Erythroblast (primary cell): ENCODE data around the gene TPP1.

Experiments used
- GATA1 ChIP-seq: IDR thresholded peaks from 2 replicates; pipeline ENCODE4 v1.6.1; 2011; ENCODE audit warnings: low read depth, mild to moderate bottlenecking, control low read depth, low read length, moderate library complexity
- POLR2A ChIP-seq: IDR thresholded peaks from 2 replicates; pipeline ENCODE4 v1.6.1; 2011; ENCODE audit warnings: mild to moderate bottlenecking, low read length

DNA sequence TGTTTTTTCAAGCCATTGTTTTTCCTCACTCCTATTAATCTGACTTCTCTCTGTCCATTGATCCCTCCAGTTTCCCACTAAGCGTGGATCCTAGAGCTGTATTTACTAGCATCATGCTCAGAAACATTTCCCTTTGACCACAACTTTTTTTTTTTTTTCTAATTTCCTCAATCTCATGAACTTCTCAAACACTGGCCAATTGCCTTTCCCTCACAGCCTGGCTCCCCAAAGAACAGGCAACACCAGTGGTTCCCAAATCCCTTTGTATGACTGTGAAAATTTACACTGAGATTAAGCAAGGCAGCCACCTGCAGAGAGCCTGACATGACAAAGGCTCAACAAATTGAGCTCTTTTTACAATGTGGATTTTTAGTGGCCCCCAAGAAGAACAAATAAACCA is 1.4 kb upstream of the TPP1 start:
- TF ChIP-seq POLR2A (no peak), GATA1 (no peak)
